ENCODE results near the gene CRYL1.
"Not testable (repeated sequence)": the region's sequence is repeated elsewhere in the genome, so short reads cannot be mapped to it uniquely, and the experiment has no call there.

Gene CRYL1

GRCh38 chr13:20451397-20451796 is 74.3 kb downstream of the CRYL1 start:
- no peak for DNase-seq (ENCODE audit: low spot score)

- DNase-seq (ENCODE audit: low spot score), result no peak
Observed at GRCh38 chr13:20448470-20448869, 77.2 kb downstream of the CRYL1 start.

- DNase-seq (ENCODE audit: low spot score), result no peak
Observed at GRCh38 chr13:20446900-20447299, 78.8 kb downstream of the CRYL1 start.

GRCh38 chr13:20446405-20446804 is 79.3 kb downstream of the CRYL1 start:
- DNase-seq (ENCODE audit: low spot score), result no peak

DNA sequence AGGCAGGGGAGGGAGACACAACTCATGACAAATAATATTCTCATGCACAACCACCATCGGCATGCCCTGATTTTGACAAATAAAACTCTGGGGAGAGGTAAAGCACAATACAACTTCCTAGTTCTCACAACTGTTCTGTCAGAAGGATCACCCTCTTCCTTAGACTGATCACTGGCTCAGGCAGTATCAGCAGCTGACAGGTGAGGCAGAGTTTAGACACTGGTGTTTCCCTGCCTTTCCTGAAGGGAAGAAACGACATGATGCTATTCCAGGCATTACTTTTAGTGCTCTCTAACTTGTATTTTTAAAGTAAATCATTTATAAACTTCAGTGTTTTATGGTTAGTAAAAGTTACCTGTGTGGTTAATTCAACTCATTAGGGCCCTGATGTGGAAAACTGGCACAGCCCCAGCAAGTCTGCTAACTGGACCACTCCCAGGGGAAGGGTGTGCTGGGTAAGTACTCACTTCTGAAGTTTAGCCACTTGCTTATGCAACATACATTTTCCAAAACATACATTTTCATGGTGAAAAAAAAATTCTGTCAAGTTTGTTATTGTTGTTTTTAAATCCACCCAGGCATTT is 82.8 kb downstream of the CRYL1 start:
- no peak for DNase-seq (ENCODE audit: low spot score)

DNA sequence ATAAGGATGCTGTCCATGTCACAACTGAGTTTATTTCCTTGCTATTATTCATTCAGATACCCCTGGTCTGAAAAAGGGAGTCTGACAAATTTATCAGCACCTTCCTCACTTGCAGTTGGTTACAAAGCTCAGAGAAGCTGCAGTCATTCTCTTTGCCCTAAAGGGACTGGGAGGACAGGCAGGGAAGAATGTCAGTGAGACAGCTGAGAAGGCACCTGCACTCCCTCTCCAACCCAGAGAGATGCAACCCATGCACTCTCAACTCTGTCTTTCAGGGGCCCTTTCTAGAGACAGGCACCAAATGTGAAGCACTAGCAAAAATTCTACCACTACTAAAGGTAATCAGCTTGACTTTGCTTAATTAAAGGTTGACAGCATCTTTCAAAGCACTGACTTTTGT is 83.3 kb downstream of the CRYL1 start:
- DNase-seq (ENCODE audit: low spot score), result no peak

- no peak for DNase-seq (ENCODE audit: low spot score)
Observed at GRCh38 chr13:20441879-20442278, 83.8 kb downstream of the CRYL1 start.

DNA sequence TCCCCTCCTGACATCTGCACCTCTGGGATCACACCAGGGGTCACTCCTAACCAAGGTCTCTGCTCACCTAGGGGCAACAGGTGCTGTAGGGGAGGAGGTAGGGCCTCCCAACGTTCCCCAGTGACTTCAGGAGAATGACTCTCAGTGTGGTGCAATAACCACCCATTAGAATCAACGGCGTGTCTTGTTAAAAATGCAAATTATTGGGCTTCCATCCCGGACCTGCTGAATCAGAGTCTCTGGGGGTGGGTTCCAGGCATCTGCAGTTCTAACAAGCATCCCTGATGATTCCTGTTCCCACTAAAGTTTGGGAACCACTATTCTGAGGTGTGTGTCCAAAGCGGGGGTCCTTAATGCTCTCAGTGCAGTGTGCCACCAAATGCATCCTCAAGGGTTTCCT is 84.6 kb downstream of the CRYL1 start:
- DNase-seq (ENCODE audit: low spot score), result no peak

- DNase-seq (ENCODE audit: low spot score), result no peak
Observed at GRCh38 chr13:20439261-20439660, 86.4 kb downstream of the CRYL1 start.

GRCh38 chr13:20438801-20439200 is 86.9 kb downstream of the CRYL1 start:
- no peak for DNase-seq (ENCODE audit: low spot score)

DNA sequence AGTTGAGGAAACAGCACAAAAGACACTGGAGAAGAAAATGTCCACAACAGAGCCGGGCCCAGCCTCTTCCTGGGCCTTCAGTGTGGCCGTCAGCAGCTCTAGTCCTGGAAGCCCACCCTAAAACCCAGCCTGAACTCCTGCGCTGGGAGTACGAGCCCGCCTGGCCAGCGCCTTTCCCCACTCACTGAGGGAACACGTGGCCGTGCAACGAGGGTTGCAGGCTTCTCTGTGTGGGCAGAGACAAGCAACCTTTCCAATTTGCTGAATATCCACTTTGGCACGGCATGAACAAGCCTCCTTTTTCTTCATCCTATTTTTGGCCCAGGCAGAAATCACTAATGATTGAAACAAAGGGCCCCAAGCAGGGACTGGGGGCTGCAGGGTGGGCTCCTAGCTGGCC is 89.2 kb downstream of the CRYL1 start:
- no peak for DNase-seq (ENCODE audit: low spot score)

DNA sequence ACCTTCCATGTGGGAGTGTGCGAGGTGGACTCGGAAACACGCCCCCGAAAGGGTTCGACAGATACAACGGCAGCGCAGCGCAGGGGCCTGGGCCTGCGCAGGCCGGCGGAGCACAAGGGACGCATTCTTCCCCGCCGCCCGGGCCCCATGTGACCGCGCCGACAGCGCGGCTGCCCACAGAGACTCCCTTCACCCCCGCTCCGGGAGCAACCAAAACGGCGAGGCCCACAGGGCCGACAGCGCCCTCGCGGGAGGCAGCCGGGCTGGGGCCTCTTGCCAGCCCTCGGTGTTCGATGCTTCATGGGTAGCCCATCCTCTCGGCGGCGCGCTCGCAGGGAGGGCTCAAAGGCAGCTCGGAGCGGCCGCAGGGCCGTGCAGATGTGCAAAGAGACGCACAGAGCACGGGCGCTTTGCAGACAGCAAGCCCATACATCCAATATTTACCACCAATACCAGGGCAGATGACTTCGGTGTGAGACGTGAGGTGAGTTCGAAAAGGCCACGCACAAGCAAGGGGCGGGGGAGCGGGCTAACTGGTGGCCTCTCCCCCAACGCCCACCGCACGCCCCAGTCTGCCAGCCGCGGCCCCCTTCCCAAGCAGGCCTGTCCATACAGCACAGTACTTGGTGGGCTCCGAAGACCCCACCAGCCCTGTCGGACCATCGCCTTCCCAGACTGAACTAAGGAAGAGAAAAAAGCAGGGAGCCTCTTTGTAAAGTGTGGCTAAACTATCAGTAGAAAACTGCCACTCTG is 89.9 kb downstream of the CRYL1 start:
- DNase-seq (ENCODE audit: low spot score), result no peak

GRCh38 chr13:20434210-20434609 is 91.4 kb downstream of the CRYL1 start:
- DNase-seq (ENCODE audit: low spot score), result not testable (repeated sequence)

DNA sequence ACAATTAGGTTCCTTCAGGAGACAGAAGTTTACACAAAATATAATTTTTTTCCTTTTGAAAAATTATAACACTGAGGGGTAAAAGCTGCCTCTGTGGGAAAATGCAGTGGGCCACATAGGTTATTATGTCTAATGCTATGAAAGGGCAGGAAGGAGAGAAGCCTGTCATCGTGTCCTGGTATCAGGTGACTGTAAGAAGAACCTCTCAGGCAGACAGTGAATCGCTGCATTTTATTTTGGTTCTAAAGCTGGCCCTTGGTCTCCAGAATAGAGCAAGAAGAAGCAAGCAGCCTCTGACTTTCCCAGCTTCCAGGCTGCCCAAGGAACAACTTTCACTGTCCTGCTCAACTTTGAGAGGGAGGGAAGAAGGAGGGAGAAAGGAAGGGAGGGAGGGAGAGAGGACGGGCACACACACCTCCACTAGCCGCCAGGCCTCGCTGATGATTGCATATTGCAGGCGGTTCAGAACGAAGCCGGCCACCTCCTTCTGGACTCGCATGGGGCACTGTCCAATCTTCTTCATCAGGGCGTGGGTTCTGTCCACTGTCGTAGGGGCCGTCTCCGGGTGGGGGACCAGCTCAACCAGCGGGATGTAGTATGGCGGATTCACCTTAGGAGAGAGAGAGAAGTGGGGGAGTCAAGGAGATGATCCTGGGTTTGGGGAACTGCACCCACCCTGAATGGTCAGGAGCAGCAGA is 93.8 kb downstream of the CRYL1 start:
- no peak for DNase-seq (ENCODE audit: low spot score)

- DNase-seq (ENCODE audit: low spot score), result no peak
Observed at GRCh38 chr13:20431080-20431479, 94.6 kb downstream of the CRYL1 start.

GRCh38 chr13:20430296-20430695 is 95.4 kb downstream of the CRYL1 start:
- no peak for DNase-seq (ENCODE audit: low spot score)

DNA sequence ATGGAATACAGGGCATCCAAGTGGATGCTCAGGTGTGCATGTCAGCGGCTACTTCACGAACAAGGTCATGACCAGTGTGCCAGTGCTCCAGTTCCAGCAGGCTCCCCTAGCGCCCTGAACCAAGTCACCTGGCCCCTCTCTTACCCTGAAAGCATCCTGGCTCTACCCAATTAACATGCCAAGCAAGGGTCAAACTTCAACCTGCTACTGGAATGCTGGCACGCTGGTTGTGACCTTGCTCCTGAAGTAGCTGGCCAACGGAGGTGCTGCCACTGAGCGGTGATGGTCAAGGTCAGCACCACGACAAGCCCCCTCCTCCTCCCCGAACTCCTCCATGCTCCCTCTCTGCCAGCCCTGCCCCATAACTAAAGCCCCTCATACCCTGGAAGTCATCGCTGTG is 96.0 kb downstream of the CRYL1 start:
- DNase-seq (ENCODE audit: low spot score), result no peak

- no peak for DNase-seq (ENCODE audit: low spot score)
Observed at GRCh38 chr13:20428666-20429644, 96.7 kb downstream of the CRYL1 start.

- no peak for DNase-seq (ENCODE audit: low spot score)
Observed at GRCh38 chr13:20426766-20427448, 98.8 kb downstream of the CRYL1 start.

DNA sequence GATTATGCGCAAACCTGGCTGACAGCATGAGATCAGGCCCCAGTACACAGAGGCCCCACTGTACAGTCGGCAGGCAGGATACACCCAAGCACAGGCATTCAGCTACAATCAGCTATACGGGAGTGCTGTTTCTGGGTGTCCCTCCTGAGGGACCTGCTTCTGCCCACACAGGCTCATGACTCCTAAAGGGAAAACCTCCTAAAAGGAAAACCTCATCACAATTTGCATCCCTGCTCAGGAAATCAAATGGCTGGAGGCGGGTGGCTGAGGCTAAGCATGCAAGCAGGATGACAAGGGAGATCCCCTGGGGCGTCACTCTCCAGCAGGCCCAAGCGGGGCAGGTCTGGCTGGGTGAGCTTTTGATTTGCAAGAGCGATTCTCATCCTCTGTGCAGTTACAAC is 99.8 kb downstream of the CRYL1 start:
- no peak for DNase-seq (ENCODE audit: low spot score)

- DNase-seq (ENCODE audit: low spot score), result no peak
Observed at GRCh38 chr13:20424949-20425348, 100.7 kb downstream of the CRYL1 start.

DNA sequence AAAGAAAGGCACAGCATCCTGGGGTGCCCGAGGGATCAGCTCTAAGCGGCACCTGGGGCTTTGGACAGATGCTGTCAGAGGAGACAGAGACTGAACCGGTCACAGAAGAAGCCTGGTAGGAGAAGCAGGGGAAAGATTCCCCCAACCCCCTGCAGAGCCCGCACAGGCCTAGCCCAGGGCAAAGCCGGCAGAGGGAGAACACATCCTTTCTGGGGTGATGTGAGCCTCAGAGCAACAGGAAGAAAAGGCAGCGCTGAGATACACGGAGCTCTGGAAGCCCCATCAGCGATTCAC is 101.2 kb downstream of the CRYL1 start:
- no peak for DNase-seq (ENCODE audit: low spot score)

Measured in ecto neural progenitor cell (in vitro differentiated cells).